ENCODE measurements around the gene TFR2.

DNA sequence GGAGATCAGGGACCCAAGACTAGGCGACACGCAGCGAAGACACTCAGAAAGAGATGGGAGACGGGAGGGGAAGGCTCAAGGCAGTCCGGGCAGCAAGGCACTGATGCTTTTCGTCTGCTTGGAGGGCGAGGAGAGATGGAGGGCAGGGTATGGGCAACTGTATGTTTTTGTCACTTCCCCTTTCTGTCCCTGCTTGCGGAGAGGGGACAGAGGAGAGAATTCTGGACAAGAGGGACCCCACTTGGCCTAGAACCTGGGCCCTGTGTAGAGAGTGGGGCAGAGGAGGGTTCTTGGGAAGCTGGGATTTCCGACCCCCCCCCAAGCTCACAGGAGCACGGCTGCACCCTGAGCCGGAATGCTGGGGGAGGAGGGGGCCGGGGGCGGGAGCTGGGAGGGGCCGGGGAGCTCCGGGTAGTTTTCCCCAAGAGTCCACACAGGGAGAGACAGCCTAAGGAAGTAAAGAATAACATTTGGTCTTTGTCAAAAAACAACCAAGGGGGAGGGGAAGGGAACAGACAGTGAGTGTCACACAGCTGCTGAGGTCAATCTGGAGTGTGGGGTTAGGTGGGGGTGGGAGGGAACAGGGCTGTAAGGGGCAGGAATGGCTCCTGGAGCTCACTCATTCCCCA, 57.2 kb downstream of the TFR2 start:
- TF ChIP-seq, protein P1, sequence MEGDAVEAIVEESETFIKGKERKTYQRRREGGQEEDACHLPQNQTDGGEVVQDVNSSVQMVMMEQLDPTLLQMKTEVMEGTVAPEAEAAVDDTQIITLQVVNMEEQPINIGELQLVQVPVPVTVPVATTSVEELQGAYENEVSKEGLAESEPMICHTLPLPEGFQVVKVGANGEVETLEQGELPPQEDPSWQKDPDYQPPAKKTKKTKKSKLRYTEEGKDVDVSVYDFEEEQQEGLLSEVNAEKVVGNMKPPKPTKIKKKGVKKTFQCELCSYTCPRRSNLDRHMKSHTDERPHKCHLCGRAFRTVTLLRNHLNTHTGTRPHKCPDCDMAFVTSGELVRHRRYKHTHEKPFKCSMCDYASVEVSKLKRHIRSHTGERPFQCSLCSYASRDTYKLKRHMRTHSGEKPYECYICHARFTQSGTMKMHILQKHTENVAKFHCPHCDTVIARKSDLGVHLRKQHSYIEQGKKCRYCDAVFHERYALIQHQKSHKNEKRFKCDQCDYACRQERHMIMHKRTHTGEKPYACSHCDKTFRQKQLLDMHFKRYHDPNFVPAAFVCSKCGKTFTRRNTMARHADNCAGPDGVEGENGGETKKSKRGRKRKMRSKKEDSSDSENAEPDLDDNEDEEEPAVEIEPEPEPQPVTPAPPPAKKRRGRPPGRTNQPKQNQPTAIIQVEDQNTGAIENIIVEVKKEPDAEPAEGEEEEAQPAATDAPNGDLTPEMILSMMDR (IDR thresholded peaks at IDR 0.05), result no peak
- TF ChIP-seq ZNF317 (CRISPR knock-in tag; IDR thresholded peaks at IDR 0.05; ENCODE audit: borderline replicate concordance, low read depth) (no peak), ZNF121 (CRISPR knock-in tag; IDR thresholded peaks at IDR 0.05) (no peak), FOXJ3 (CRISPR knock-in tag; IDR thresholded peaks at IDR 0.05; ENCODE audit: borderline replicate concordance) (no peak), FOXP1 (CRISPR knock-in tag; IDR thresholded peaks at IDR 0.05; ENCODE audit: borderline replicate concordance) (no peak), ETV6 (CRISPR knock-in tag; IDR thresholded peaks at IDR 0.05) (no peak)
- TF ChIP-seq, protein P2, sequence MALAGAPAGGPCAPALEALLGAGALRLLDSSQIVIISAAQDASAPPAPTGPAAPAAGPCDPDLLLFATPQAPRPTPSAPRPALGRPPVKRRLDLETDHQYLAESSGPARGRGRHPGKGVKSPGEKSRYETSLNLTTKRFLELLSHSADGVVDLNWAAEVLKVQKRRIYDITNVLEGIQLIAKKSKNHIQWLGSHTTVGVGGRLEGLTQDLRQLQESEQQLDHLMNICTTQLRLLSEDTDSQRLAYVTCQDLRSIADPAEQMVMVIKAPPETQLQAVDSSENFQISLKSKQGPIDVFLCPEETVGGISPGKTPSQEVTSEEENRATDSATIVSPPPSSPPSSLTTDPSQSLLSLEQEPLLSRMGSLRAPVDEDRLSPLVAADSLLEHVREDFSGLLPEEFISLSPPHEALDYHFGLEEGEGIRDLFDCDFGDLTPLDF (CRISPR knock-in tag; IDR thresholded peaks at IDR 0.05), result no peak
- TF ChIP-seq, protein P3, sequence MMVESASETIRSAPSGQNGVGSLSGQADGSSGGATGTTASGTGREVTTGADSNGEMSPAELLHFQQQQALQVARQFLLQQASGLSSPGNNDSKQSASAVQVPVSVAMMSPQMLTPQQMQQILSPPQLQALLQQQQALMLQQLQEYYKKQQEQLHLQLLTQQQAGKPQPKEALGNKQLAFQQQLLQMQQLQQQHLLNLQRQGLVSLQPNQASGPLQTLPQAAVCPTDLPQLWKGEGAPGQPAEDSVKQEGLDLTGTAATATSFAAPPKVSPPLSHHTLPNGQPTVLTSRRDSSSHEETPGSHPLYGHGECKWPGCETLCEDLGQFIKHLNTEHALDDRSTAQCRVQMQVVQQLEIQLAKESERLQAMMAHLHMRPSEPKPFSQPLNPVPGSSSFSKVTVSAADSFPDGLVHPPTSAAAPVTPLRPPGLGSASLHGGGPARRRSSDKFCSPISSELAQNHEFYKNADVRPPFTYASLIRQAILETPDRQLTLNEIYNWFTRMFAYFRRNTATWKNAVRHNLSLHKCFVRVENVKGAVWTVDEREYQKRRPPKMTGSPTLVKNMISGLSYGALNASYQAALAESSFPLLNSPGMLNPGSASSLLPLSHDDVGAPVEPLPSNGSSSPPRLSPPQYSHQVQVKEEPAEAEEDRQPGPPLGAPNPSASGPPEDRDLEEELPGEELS (CRISPR knock-in tag; IDR thresholded peaks at IDR 0.05), result no peak
